Suppressor macrophage treated with lipopolysaccharide for 4 hours (primary cell): Measurements from ENCODE around the gene NFXL1.
"Not testable (repeated sequence)": the region's sequence is repeated elsewhere in the genome, so short reads cannot be mapped to it uniquely, and the experiment has no call there.

Source experiments
- DNase-seq: peaks from one replicate; pipeline ENCODE4 v3.0.0-alpha.2; 2020

NFXL1 gene

DNA sequence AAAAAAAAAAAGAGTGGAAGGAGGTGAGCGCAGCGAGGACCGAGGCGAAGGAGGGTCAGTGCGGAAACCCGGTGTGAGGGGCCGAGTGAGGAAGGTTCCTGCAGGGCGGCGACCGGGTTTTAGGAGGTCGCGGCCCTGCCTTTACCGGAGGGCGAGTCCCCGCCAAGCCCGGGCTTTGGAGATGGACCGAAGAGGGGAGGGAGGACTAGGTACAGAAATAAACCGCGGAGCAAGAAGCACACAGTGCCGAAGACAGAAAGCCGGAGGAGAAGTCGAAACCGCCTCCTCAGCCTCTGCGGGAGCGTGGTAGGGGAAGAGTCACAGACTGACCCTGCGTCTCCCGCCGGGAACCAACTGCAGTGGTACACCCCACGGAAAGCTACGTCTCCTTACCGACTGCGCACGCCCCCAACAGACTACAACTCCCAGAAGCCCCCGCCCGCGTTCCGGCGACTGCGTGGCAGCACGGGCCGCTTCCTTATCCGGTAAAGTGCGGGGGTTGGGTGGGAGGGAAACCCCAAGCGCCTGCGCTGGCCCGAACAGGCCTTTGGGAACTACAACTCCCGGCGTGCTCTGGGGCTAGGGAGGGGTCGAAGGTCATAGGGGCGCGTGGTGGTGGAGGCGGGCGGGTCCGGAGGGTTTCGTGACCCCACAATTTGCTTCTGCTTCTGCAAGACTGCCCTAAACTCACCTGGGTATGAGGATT lies at the start of gene NFXL1:
NFXL1 (minus strand) TSS at position 364 of the 706 bp plus-strand sequence. CDS start 380 bp downstream, outside the sequence.
- peak; percentile 98 for DNase-seq

DNA sequence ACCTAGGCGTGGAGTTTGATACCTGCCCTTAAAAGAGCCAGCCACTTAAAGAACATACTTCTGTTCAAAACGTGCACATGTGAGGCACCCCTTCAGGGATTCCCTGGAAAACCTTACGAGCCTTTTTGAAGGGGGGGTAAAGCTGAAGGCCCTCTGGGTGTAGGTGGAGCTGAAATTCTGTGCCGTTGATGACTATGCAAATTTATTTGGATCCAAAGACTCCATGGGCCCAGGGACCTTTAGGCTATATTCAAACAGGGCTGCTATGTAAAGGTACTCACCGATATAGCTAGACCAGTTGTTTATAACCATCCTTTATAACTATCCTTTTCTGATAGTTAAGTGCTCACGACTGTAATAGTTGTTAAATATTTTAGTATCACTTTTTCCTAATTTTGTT lies 40.3 kb upstream of the NFXL1 start:
- no peak for DNase-seq

DNA sequence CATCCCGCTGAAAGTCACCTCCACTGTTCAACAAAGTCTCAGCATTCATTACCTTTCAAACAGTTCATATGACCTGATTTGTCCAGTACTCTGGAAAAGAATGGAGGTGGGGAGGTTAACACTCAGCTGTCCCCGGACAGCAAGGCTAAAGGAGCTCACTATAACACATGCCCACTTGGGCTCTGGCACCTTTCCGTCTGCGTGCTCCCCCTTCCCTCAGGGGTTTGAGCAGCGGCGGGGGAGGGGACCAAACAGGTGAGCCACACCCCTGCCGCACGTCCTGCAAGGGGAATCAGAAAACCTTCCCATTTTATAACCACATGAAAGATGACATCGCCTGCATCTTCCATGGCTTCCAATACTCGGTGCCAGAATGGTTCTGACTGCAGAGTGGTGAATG lies 39.9 kb upstream of the NFXL1 start:
- DNase-seq = no peak

DNA sequence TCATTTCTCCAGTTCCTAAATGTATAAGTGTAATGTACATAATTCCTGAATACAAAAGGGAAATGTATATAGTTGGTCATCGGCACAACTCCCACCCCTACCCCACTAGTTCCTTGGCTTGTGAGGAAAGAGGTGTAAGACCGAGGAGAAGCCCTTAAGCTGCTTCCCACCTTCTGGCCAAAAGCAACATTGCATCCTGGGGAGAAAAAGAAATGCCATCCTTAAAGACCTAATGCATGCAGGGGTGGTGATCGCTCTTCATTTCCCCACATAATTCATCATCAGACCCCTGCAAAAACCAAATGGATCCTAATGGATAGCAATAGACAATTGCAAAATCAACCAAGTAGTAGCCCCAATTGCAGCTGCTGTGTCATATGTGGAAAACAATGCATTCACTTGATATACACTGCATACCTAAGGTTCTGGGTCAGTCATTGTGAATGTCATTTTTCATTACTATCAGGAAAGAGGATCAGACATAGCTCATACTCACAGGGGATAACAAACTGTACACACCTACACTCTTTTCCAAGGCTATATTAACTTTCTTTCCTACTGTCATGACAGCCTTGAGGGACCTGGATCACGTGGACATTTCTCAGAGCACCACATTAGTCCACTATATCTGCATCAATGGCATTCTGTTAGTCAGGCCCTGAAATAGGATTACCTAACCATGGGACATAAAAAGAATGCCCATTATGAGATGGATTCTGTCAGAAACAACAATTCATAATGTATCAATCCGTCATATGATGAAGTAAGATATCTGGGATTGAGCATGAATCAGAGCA lies 31.7 kb upstream of the NFXL1 start:
- no peak for DNase-seq

DNA sequence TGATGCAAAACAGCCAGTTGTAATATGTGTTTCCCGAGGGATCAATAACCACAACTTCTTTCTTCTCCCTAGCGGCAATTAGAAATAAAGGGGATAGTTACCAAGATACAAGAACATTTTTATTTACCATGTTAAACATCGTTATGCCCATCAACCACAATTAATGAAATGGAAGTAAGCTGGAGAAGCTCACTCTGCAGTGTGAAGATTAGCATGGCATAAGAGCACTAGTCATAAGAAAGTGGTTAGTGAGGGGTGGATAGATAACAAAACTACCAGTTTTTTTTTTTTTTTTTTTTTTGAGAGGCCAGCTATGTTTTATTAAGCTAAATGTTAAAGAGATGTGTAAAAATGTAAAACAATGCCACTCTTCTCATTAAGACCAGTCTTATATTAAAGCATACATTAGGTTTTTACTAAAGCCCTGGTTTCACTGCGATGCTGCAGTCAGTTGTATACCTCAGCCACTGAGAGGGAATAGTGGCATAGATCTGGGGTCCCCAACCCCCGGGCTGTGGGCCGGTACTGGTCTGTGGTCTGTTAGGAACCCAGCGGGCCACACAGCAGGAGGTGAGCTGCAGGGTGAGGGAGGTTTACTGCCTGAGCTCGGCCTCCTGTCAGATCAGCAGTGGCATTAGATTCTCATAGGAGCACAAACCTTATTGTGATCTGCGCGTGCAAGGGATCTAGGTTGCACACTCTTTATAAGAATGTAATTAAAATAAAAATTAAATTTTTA lies 27.9 kb upstream of the NFXL1 start:
- no peak for DNase-seq

DNA sequence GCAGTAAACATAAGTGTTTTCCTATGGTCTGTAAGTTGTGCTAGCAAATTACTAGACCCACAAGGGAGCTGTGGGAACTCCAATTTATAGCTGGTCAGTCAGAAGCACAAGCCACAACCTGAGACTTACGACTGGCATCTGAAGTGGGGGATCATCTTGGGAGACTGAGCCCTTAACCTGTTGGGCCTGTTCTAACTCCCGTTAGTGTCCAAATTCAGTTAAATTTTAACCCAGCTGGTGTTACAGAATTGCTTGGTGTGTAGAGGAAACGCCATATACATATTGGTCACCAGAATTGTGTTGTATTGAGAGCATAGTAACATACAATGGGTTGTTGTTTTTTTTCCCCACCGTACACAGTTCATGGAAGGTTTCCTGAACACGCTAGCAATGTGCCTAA lies 25.1 kb upstream of the NFXL1 start:
- DNase-seq = no peak

DNA sequence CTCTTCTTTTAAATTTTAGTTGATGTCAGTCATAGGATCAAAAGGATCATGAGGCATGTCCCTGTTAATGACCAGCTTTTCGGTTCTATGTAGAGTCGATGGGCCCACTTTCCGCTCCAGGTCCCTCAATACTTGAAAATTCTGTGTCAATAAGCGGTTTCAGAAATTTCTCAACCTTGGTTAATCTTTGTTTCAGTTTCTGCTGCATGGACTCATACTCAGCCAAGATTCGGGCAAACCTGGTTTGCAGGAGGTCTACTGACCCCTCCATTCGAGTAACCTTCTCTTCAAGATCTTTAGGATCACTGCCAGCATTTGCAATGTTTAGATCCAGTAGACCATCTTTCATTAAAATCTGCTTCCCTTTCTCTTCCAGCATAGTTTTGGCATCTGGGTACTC lies 22.0 kb upstream of the NFXL1 start:
- DNase-seq = no peak

DNA sequence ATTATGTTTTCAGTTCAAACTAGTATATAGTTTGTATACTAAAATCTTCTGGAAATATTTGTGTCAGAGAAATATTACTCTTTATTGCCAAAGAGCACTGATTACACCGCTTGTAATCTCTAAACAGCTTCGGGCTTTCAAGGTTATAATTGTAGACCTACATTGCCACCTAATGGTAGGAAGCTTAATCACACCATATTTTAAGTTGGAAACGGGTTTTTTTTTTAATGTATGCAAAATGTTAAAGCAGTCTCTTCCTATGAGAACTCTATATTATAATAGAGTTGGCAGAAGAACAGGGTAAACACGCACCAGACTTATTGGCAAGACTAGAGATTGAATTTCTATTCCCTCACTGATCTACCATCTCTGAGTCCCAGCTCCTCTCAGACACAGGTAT lies 19.5 kb upstream of the NFXL1 start:
- peak; percentile 74 for DNase-seq

DNA sequence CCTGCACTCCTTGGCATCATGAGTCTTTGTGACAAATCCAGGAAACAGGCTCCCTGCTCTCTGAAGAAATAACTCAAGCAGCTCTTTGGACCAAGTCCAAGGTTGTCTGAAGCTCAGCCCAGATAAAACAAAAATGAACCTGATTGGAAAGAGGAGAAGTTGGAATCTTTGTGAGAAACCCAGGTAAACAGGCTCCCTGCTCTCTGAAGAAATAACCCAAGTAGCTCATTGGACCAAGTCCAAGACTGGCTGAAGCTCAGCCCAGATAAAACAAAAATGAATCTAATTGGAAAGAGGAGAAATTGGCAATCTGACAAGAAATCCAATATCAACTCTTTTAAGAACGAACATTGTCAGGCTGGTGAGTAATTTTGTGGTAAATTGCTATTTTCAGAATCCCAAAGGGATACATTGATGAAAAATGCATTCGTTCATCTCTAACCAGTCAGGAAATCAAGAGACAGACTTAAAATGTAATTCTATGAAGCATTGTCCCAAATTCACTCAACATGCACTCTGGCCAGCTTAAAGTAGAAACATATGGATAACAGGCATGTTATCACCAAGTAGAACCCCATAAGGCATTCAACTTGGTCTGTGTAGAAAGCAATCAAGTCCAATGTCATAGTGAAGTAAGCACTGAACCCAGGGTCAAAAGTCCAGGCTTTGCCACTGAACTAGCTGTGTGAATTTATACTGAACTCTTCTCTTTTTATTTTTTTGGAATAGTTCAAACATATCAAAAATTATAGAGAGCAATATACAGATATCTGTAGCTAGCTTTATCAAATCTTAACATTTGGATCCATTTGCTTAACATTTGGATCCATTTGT lies 16.8 kb upstream of the NFXL1 start:
- DNase-seq = no peak

DNA sequence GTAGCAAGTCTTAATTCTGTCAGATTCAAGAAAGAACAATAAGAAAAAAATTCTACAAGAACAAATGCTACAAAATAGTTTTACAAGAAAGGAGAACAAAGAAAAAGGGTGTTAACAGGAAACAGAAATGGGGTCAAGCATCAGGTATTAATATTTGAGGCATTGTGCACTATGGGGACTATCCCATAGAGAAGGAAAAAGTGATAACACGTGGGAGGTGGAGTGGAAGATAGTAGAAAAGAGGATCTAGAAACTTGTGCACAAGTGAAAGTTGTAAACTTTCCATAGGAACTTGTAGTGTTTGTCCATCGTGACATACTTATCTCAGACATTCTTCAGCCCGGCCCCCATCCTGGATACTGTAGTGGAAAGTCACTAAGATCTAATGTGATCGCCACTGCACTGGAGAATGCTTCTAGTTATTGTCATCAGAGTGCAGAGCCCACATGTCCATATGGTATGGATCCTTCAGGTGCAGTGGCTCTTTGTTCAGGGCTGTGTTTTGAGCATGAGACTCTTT lies 15.4 kb upstream of the NFXL1 start:
- no peak for DNase-seq

DNA sequence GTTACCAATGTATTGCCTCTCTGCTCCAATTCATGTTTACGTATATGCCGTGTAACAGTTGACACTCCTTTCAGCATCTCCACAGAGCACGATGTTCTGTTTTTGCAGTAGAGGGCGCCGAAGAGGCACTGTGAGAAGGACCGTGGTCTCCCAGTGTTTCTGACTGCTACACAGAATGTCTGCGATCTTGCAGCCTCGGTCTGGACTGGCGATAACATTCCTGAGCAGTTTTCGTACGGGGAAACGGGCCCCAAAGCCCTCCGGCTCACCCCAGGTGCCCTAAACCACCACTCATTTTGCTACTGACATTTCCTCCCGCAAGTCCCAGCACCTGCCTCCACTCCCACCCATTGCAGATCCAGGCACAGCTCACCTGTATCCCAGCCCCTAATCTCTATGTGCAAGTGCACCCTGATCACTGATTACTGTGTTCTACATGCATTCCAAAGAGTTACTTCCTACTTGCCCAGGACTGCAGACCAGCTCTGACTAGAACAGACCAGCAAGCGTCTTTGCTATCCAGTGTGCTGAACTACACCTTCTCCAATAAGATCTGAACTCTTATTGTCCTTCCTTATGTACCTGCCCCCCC lies 12.4 kb upstream of the NFXL1 start:
- peak; percentile 27 for DNase-seq

DNA sequence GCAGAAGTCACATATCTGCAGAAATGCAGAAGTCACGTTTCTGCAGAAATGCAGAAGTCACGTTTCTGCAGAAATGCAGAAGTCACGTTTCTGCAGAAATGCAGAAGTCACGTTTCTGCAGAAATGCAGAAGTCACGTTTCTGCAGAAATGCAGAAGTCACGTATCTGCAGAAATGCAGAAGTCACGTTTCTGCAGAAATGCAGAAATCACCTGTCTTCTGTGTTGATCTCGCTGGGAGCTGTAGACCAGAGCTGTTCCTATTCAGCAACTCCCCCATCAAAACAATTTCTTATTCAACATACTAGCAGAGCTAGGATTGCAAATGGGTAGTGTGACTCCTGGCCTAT lies 8.9 kb upstream of the NFXL1 start:
- peak; percentile 26 for DNase-seq

DNA sequence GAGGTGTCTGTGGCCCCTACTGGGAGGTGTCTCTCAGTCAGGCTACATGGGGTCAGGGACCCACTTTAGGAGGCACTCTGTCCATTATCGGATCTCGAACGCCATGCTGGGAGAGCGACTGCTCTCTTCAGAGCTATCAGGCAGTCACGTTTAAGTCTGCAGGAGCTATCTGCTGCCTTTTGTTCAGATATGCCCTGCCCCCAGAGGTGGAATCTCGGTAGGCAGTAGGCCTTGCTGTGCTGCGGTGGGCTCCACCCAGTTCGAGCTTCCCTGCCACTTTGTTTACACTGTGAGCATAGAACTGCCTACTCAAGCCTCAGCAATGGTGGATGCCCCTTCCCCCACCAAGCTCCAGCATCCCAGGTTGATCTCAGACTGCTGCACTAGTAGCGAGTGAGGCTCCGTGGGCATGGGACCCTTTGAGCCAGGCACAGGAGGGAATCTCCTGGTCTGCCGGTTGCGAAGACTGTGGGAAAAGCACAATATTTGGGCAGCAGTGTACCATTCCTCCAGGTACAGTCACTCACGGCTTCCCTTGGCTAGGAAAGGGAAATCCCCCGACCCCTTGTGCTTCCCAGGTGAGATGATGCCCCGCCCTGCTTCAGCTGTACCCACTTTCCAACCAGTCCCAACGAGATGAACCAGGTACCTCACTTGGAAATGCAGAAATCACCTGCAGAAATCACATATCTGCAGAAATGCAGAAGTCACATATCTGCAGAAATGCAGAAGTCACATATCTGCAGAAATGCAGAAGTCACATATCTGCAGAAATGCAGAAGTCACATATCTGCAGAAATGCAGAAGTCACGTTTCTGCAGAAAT lies 8.3 kb upstream of the NFXL1 start:
- DNase-seq = not testable (repeated sequence)

DNA sequence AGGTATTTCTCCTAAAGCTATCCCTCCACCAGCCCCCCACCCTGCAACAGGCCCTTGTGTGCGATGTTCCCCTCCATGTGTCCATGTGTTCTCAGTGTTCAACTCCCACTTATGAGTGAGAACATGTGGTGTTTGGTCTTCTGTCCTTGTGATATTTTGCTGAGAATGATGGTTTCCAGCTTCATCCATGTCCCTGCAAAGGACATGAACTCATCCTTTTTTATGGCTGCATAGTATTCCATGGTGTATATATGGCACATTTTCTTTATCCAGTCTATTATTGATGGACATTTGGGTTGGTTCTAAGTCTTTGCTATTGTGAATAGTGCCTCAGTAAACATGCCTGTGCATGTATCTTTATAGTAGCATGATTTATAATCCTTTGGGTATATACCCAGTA lies 2.8 kb upstream of the NFXL1 start:
- DNase-seq = not testable (repeated sequence)

DNA sequence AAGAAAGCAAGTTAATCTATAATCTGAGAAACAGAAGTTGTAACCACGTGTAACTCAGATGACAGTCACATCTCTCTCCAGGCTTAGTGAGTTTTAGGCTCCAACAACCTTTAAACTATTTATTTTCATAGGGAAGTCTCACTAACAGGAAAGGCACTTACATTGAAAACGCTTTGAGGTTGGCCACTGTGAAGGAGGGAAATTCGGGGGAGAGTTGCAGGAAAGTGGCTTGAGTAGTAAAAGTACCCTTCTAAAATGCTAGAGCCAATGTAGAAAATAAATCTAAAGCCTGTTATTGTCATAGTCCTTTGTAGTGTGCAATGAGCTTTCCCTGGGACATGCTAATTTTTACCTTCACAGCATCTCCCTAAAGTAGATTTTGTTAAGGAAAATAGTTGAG lies 995 bp upstream of the NFXL1 start:
- DNase-seq = no peak

DNA sequence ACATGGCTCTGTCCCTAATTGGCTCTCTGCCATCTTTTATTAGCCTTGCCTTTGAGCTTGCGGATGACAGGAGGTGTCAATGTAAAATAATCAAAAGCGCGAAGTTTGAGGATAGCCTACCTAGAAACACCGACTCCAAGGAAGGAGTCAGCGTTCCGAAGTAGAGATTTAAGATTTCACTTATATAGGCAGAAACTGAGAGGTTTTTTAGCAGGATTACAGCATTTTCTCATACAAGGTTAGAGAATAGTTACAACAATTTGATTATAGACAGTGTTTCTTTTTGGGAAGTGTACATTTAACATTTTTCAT lies 499 bp upstream of the NFXL1 start:
- DNase-seq = no peak

DNA sequence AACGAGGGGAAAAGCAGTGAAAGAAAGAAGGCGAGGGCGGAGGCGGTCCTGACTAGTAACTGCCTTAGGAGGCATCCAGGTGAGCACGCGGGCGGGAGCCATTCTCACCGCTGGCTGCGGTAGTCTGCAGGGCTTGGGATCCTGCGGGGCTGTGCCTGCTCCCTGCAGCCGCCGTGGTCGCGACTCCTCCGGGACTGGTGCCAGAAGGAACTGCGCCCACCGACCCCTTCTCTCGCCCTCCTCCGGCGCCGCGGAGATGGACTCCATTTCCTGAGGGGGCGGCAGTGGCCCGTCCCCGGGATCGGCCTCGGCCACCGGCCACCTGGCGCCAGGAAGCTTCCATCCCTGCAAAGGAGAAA lies 543 bp downstream of the NFXL1 start:
- DNase-seq = no peak

DNA sequence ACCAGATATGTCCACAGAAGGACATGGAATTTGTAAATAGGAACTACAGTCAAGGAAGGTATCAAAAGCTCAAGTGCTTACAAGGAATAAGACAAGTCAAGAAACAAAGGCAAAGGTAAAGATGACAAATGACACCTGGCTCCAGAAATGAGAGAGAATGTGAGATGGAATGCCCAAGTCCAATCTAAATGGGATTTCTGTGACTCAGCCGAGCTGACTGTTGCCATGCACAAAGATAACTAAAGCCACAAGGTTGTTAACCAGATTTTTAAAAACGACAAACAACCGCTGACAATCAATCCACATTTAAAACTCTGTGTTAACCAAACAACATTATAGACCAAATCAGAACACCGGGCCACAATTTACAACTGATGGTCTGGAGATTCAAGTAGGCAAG lies 1.1 kb downstream of the NFXL1 start:
- DNase-seq = no peak

DNA sequence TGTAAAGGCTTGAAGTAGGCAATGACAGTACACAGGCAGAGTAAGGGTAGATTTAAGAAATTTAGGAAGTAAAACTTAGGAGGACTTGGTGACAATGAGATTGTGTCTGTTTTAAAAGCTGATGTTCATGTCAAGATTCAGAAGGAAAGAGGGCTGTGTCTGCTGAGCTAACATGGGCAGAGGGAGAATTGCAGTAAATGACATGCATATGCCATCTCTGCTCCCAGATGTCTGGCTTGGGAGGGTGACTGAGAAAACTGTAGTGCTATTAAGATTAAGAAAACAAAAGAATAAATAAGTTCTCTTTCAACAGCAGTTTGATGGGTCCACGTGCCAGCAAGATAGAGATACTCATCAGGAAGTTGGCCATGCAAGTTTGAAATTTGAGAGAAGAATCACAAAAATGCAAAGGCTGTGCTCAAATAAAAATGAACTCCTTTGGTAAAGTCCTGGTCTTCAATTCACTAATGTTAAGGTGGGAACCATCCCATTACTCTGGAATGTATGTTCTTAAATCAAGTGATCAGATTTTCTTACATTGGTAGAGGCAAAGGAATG lies 7.2 kb downstream of the NFXL1 start:
- no peak for DNase-seq

DNA sequence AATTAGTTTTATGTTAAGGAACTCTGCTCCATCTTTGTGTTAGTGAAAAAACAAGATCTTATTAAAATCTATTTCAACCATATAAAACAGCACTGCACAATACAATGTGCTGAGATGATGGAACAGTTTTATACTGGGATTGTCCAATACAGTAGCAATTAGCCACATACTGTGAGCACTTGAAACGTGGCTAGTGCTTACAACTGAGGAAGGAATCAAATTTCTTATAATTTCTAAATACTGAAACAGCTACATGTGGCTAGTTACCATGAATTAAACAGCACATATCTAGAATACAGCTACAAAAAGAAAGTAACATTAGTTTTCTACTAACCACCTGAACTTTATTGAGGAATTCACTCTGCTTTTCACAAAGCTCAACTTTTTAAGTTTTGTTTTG lies 14.7 kb downstream of the NFXL1 start:
- DNase-seq = no peak

DNA sequence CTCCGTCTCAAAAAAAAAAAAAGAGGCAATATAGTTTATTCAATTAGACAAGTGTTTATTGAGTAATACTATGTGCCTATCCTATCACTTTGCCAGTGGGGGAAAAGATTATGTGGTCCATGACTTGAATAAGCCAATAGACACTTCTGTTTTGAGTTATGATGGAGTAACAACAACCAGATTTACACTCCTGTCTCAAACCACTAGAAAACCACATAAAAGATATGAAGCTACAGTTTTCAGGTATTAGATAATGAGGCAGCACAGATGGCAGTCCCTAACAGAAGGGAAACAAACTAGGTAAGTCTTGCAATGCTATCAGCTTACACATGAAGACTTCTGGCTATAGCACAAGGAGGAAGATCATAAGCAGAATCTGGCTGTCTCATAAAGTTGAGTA lies 22.5 kb downstream of the NFXL1 start:
- no peak for DNase-seq
